HepG2 (cell line): ENCODE results near the gene PHRF1. TPM values are rescaled to one million over a fixed set of nuclear protein-coding genes. Genes with fewer than 3 reads are reported as not detected.

Experiments
- ATAC-seq: fragments of 200-7000 bp; cut with Tn5 transposase; 3 replicates; pipeline ENCODE4 v1.9.1; 2020; ENCODE audit warnings: mild to moderate bottlenecking, moderate library complexity
- BruUV-seq: library from RNA; stranded (reverse); fragments of 400-500 nt; replicated peaks from 2 replicates; lab custom pipeline; 2021; lab: Mats Ljungman, UMichigan
- CTCF ChIA-PET: fragments of 300-600 bp; formaldehyde crosslinking; extraction: SDS; loops from one replicate; lab custom pipeline; 2021; ENCODE audit warnings: low total read pairs, inconsistent platforms, low intra/inter-chr PET ratio; lab: Yijun Ruan, JAX
- POLR2A ChIA-PET: fragments of 350-600 bp; sonication (Branson Sonifier 250); formaldehyde crosslinking; loops from one replicate; lab custom pipeline; 2020; ENCODE audit warnings: antibody characterized with exemption, inconsistent platforms; lab: Yijun Ruan, JAX
- DNase-seq: peaks from one replicate; pipeline ENCODE4 v3.0.0-alpha.2; 2015; ENCODE audit warnings: low spot score
- FAIRE-seq: peaks from 3 replicates; lab custom pipeline; 2011; peaks lifted over from hg19 to GRCh38; lab: Jason Lieb, UNC
- H2AFZ ChIP-seq: one replicate; pipeline ENCODE4 v1.6.1; 2011; ENCODE audit warnings: low read length, inconsistent platforms
- H3K27ac ChIP-seq: fragments of 300-600 bp; 3 replicates; pipeline ENCODE4 v1.8.0; 2011; ENCODE audit warnings: mixed run types, mild to moderate bottlenecking, mixed read lengths, low read length, inconsistent platforms; ENCODE audit not compliant: insufficient read depth; ENCODE audit errors: extremely low read length
- H3K27me3 ChIP-seq, 2 experiments: fragments of 200-600 bp in 1 of 2; 2 replicates in 1 of 2; 3 replicates in 1 of 2; pipeline versions ENCODE4 v1.6.0 to v1.8.0; 2011; ENCODE audit warnings: low read length in 2 of 2, mild to moderate bottlenecking in 2 of 2, moderate library complexity in 2 of 2, inconsistent platforms in 1 of 2; ENCODE audit not compliant: insufficient read depth in 2 of 2, control insufficient read depth in 1 of 2
- H3K36me3 ChIP-seq, 2 experiments: fragments of 200-600 bp in 1 of 2; replicated peaks in 1 of 2; 2 replicates in 1 of 2; 3 replicates in 1 of 2; pipeline versions ENCODE4 v1.5.1 to v1.8.0; 2011; ENCODE audit warnings: low read length in 2 of 2, inconsistent platforms in 1 of 2; ENCODE audit not compliant: insufficient read depth in 2 of 2, control insufficient read depth in 1 of 2
- H3K4me1 ChIP-seq: 2 replicates; pipeline ENCODE4 v1.5.1; 2012; ENCODE audit warnings: low read length, inconsistent platforms; ENCODE audit not compliant: insufficient read depth
- H3K4me2 ChIP-seq: 2 replicates; pipeline ENCODE4 v1.6.0; 2011; ENCODE audit warnings: low read depth, low read length, inconsistent platforms
- H3K4me3 ChIP-seq, 3 experiments: fragments of 200-600 bp in 1 of 3; sonication (generic), shearing (Covaris generic) in 1 of 3; replicated peaks in 1 of 3; 2 replicates each; pipeline ENCODE4 v1.5.1; 2011 to 2016; ENCODE audit warnings: low read length in 3 of 3, inconsistent platforms in 2 of 3, low read depth in 2 of 3, mild to moderate bottlenecking in 2 of 3, control low read depth in 1 of 3, mixed read lengths in 1 of 3; ENCODE audit not compliant: insufficient read depth in 1 of 3
- H3K79me2 ChIP-seq: one replicate; pipeline ENCODE4 v1.6.1; 2011; ENCODE audit warnings: low read length, inconsistent platforms; ENCODE audit not compliant: insufficient read depth
- H3K9ac ChIP-seq: 2 replicates; pipeline ENCODE4 v1.6.0; 2011; ENCODE audit warnings: mild to moderate bottlenecking, low read depth, low read length, inconsistent platforms; ENCODE audit not compliant: insufficient read depth
- H3K9me3 ChIP-seq: 2 replicates; pipeline ENCODE4 v1.5.1; 2012; ENCODE audit warnings: mild to moderate bottlenecking, low read length
- H4K20me1 ChIP-seq: 2 replicates; pipeline ENCODE4 v1.6.0; 2011; ENCODE audit warnings: inconsistent platforms, mild to moderate bottlenecking, low read length, moderate library complexity; ENCODE audit not compliant: insufficient read depth
- CREB3 ChIP-seq: sonication (generic); formaldehyde crosslinking; IDR thresholded peaks from 2 replicates; pipeline ENCODE4 v1.5.0; 2020; ENCODE audit warnings: missing genetic modification reagents
- HDAC2 ChIP-seq: sonication (generic); formaldehyde crosslinking; IDR thresholded peaks from 2 replicates; pipeline ENCODE4 v1.4.0; 2020; ENCODE audit warnings: missing genetic modification reagents
- KLF12 ChIP-seq: sonication (generic); formaldehyde crosslinking; IDR thresholded peaks from 2 replicates; pipeline ENCODE4 v1.4.0; 2020; ENCODE audit warnings: missing genetic modification reagents, borderline replicate concordance
- LCORL ChIP-seq, 2 experiments: fragments of 450-650 bp in 1 of 2; sonication (generic) in 1 of 2; formaldehyde crosslinking in 1 of 2; IDR thresholded peaks; 2 replicates each; pipeline versions ENCODE4 v1.5.0 to v1.6.1; 2017 to 2020; ENCODE audit warnings: antibody characterized with exemption in 1 of 2, missing genetic modification reagents in 1 of 2
- MYC ChIP-seq: sonication (generic); formaldehyde crosslinking; IDR thresholded peaks from 2 replicates; pipeline ENCODE4 v1.9.0; 2021; ENCODE audit warnings: missing genetic modification reagents, borderline replicate concordance
- SUZ12 ChIP-seq: fragments of 150-350 bp; IDR thresholded peaks from 2 replicates; pipeline ENCODE4 v1.6.1; 2014; ENCODE audit warnings: low read depth, low read length
- TOPORS ChIP-seq: sonication (generic); formaldehyde crosslinking; IDR thresholded peaks from 2 replicates; pipeline ENCODE4 v1.8.0; 2023; ENCODE audit warnings: mild to moderate bottlenecking, missing genetic modification reagents
- ZBTB38 ChIP-seq: sonication (generic); formaldehyde crosslinking; IDR thresholded peaks from 2 replicates; pipeline ENCODE4 v1.5.1; 2020; ENCODE audit warnings: mild to moderate bottlenecking, missing genetic modification reagents
- ZMAT3 ChIP-seq: sonication (generic); formaldehyde crosslinking; conservative IDR thresholded peaks from 2 replicates; pipeline ENCODE4 v1.7.0; 2021; ENCODE audit warnings: missing genetic modification reagents
- ZMYM3 ChIP-seq: sonication (generic); formaldehyde crosslinking; IDR thresholded peaks from 2 replicates; pipeline ENCODE4 v1.5.1; 2020; ENCODE audit warnings: mild to moderate bottlenecking, missing genetic modification reagents
- ZNF20 ChIP-seq: sonication (generic); formaldehyde crosslinking; IDR thresholded peaks from 2 replicates; pipeline ENCODE4 v1.4.0; 2020; ENCODE audit warnings: mild to moderate bottlenecking, moderate library complexity, missing genetic modification reagents
- ZNF317 ChIP-seq: sonication (generic); formaldehyde crosslinking; IDR thresholded peaks from 2 replicates; pipeline ENCODE4 v1.5.0; 2020; ENCODE audit warnings: mild to moderate bottlenecking, missing genetic modification reagents
- ZNF441 ChIP-seq: sonication (generic); formaldehyde crosslinking; IDR thresholded peaks from 2 replicates; pipeline ENCODE4 v1.7.0; 2021; ENCODE audit warnings: missing genetic modification reagents, borderline replicate concordance
- ZNF451 ChIP-seq: sonication (generic); formaldehyde crosslinking; IDR thresholded peaks from 2 replicates; pipeline ENCODE4 v1.5.0; 2020; ENCODE audit warnings: mild to moderate bottlenecking, missing genetic modification reagents
- ZNF607 ChIP-seq: sonication (generic); formaldehyde crosslinking; IDR thresholded peaks from 2 replicates; pipeline ENCODE4 v1.5.1; 2020; ENCODE audit warnings: missing genetic modification reagents, mild to moderate bottlenecking, borderline replicate concordance
- WGBS: methylation state at CpG from one replicate; pipeline ENCODE4 v1.1.6; 2017; ENCODE audit warnings: low lambda C conversion rate; 5-methylcytosine and 5-hydroxymethylcytosine counted together
- in situ Hi-C: cut with HindIII; loops from 2 replicates; pipeline ENCODE4 v1.10.0; 2017; ENCODE audit warnings: low pct_unique_long_range_greater_than_20kb; ENCODE audit not compliant: extremely low pct_ligation_motif_present
- intact Hi-C: fragments of 100-400 bp; cut with micrococcal nuclease; formaldehyde crosslinking; loops from one replicate; pipeline ENCODE4 v1.10.0; 2022; ENCODE audit not compliant: unreplicated experiment
- polyA plus RNA-seq, 8 experiments: library from polyadenylated mRNA; depleted of rRNA in 3 of 8; stranded (reverse) in 7 of 8; unstranded in 1 of 8; fragments of >200 nt; fragmentation: Illumina TruSeq in 4 of 8; extraction: Trizol in 4 of 8; gene quantifications; 2 replicates each; pipeline versions ENCODE4 v1.2.1 to v1.2.3, GENCODE V29; 2011 to 2016; ENCODE audit warnings: low read depth in 4 of 8, missing spikeins in 1 of 8, mixed read lengths in 1 of 8; ENCODE audit not compliant: insufficient read depth in 1 of 8
- total RNA-seq, 5 experiments: library from RNA; depleted of rRNA; stranded (reverse); fragments of >200 nt; fragmentation: Illumina TruSeq; extraction: Trizol; gene quantifications; 2 replicates each; pipeline ENCODE4 v1.2.3, GENCODE V29; 2016; ENCODE audit warnings: low read depth in 1 of 5
- TF ChIP-seq, protein P1 (sequence below): sonication (generic); formaldehyde crosslinking; IDR thresholded peaks from 2 replicates; pipeline ENCODE4; 2020; ENCODE audit warnings: missing genetic modification reagents, mild to moderate bottlenecking, borderline replicate concordance
- TF ChIP-seq, protein P2 (sequence below): IDR thresholded peaks from 2 replicates; pipeline ENCODE4 v1.6.1; 2012; ENCODE audit warnings: low read depth, low read length, improper control_type of control experiment

PHRF1 gene
- total and polyA plus RNA-seq, 2 of the 13 experiments (the other 11 are each of a cell fraction or from before 2014, with no cell fraction given) = 8.2 to 16.7 TPM

- H3K4me2 ChIP-seq = peak overlapping the region; percentile 80
- CTCF ChIA-PET = no interaction called here
- BruUV-seq = TSS peak; percentile 65
- H3K36me3 ChIP-seq = peaks cover 0 to 2% of the 10 kb centered on the region in 2 experiments; a peak in 3 of 5 replicates
- 14% methylated on average over 8 of the region's 41 CpGs for WGBS
- DNase-seq (no peak), ATAC-seq (peak; percentile 20), FAIRE-seq (no peak)
- POLR2A ChIA-PET = interaction anchor here (0.8 to 2.9 kb wide), 6 partner anchors 8 to 139 kb away, joined by 3 to 18 read pairs (median 4); partner anchors contain the start of genes HRAS, LMNTD2 and RNH1
- H3K4me3 ChIP-seq = peak overlapping the region; percentile 75 to 97 (median 96)
- no peak overlapping the region for H2AFZ ChIP-seq
- peak overlapping the region; percentile 3 for H3K27ac ChIP-seq
- peaks cover 16% of the 10 kb centered on the region for H3K79me2 ChIP-seq
- H3K9ac ChIP-seq = peak overlapping the region; percentile 75
- no peaks in the 10 kb centered on the region; a peak in 2 of 5 replicates for H3K27me3 ChIP-seq
- intact Hi-C loops = no loop called here
- no peaks in the 10 kb centered on the region for H3K9me3 ChIP-seq
- peaks cover 68% of the 10 kb centered on the region for H3K4me1 ChIP-seq
- H4K20me1 ChIP-seq = peaks cover 25% of the 10 kb centered on the region; the same call in 1 of the 2 replicates
- in situ Hi-C loops = no loop called here
- TF ChIP-seq SUZ12 (no peak), ZBTB38 (peak; percentile 12; the same call in 1 of the 2 replicates), TOPORS (CRISPR knock-in tag) (no peak), CREB3 (CRISPR knock-in tag) (no peak), ZNF317 (CRISPR knock-in tag) (no peak), ZNF451 (CRISPR knock-in tag) (no peak; the same call in 1 of the 2 replicates), MYC (CRISPR knock-in tag) (peak; percentile 40), ZNF20 (CRISPR knock-in tag) (no peak), ZNF441 (CRISPR knock-in tag) (no peak), ZMYM3 (CRISPR knock-in tag) (no peak), ZMAT3 (CRISPR knock-in tag) (no peak), HDAC2 (CRISPR knock-in tag) (no peak), ZNF607 (peak; percentile 57; the same call in 1 of the 2 replicates), KLF12 (CRISPR knock-in tag) (no peak), LCORL (IDR thresholded peaks at IDR 0.05) (no peak), LCORL (CRISPR knock-in tag; IDR thresholded peaks at IDR 0.05) (no peak)
- TF ChIP-seq, protein P1, sequence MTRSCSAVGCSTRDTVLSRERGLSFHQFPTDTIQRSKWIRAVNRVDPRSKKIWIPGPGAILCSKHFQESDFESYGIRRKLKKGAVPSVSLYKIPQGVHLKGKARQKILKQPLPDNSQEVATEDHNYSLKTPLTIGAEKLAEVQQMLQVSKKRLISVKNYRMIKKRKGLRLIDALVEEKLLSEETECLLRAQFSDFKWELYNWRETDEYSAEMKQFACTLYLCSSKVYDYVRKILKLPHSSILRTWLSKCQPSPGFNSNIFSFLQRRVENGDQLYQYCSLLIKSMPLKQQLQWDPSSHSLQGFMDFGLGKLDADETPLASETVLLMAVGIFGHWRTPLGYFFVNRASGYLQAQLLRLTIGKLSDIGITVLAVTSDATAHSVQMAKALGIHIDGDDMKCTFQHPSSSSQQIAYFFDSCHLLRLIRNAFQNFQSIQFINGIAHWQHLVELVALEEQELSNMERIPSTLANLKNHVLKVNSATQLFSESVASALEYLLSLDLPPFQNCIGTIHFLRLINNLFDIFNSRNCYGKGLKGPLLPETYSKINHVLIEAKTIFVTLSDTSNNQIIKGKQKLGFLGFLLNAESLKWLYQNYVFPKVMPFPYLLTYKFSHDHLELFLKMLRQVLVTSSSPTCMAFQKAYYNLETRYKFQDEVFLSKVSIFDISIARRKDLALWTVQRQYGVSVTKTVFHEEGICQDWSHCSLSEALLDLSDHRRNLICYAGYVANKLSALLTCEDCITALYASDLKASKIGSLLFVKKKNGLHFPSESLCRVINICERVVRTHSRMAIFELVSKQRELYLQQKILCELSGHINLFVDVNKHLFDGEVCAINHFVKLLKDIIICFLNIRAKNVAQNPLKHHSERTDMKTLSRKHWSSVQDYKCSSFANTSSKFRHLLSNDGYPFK (CRISPR knock-in tag) = 0 out of 2 replicates have a peak, but pooled peaks have one; percentile 48
- TF ChIP-seq, protein P2, sequence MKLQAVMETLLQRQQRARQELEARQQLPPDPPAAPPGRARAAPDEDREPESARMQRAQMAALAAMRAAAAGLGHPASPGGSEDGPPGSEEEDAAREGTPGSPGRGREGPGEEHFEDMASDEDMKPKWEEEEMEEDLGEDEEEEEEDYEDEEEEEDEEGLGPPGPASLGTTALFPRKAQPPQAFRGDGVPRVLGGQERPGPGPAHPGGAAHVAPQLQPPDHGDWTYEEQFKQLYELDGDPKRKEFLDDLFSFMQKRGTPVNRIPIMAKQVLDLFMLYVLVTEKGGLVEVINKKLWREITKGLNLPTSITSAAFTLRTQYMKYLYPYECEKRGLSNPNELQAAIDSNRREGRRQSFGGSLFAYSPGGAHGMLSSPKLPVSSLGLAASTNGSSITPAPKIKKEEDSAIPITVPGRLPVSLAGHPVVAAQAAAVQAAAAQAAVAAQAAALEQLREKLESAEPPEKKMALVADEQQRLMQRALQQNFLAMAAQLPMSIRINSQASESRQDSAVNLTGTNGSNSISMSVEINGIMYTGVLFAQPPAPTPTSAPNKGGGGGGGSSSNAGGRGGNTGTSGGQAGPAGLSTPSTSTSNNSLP = no peak
Measured at GRCh38 chr11:567629-568292, 8.5 kb upstream of the PHRF1 start.
